ENCODE measurements around the gene RAB41.

- TF ChIP-seq GATA2 (IDR thresholded peaks at IDR 0.05; ENCODE audit: low read depth, low read length) (no peak), GATA3 (IDR thresholded peaks at IDR 0.05; ENCODE audit: low read depth, low read length) (no peak)
Observed at GRCh38 chrX:70241501-70241900, 40.5 kb upstream of the RAB41 start.

Data from SH-SY5Y (cell line).